GM21737 (cell line): ENCODE data around the gene RASL12.
"Not testable (repeated sequence)": the region's sequence is repeated elsewhere in the genome, so short reads cannot be mapped to it uniquely, and the experiment has no call there.

ENCODE experiments used
- ATAC-seq: cut with Tn5 transposase; IDR thresholded peaks from one replicate; pipeline ENCODE4 v1.9.1; 2021; ENCODE audit warnings: mild to moderate bottlenecking, moderate library complexity; ENCODE audit not compliant: unreplicated experiment

Gene RASL12

GRCh38 chr15:65067645-65068402, at the start of gene RASL12:
TSS of gene RASL12 (minus strand) at chr15:65067991. CDS start at chr15:65067835, 156 bp downstream.
- no peak for ATAC-seq

DNA sequence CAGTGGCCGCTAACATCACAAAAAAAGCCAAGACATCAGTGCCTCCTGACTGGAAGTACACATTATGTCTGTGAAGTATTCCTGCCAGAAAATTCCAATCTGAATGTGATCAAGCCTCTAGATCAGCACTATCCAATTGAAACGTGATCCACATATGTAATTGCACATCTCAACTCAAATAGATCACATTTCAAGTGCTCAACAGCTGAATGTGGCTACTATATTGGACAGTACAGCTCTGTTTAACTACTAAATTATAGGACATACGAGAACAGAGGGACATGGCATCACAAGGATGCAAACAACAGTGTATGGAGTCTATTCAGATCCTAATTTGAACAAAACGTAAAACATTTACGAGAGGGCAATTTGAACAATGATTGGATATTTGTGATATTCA, 47.8 kb upstream of the RASL12 start:
- ATAC-seq: no peak

DNA sequence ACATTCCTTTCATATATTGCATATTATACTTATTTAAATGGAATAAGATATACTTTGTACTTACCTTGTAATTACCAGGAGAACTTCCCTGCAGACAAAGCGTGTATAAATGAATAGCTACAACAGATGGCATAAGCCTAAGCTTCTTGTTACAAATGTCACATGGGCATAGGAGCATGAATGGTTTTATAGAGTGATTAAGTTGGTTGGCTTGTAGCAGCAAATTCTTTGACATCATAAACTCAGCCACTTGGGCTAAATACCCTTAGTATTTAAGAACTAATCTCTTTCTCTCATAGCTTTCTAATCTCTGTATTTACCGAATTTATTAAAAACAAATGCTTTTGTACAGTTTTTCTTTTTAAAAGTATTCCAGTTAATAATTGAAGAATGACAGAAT, 47.3 kb upstream of the RASL12 start, which contains the start of gene UBAP1L:
TSS of gene UBAP1L (minus strand) at position 115 of the 400 bp plus-strand sequence. CDS start 8,985 bp downstream, outside the sequence.
- ATAC-seq: no peak

DNA sequence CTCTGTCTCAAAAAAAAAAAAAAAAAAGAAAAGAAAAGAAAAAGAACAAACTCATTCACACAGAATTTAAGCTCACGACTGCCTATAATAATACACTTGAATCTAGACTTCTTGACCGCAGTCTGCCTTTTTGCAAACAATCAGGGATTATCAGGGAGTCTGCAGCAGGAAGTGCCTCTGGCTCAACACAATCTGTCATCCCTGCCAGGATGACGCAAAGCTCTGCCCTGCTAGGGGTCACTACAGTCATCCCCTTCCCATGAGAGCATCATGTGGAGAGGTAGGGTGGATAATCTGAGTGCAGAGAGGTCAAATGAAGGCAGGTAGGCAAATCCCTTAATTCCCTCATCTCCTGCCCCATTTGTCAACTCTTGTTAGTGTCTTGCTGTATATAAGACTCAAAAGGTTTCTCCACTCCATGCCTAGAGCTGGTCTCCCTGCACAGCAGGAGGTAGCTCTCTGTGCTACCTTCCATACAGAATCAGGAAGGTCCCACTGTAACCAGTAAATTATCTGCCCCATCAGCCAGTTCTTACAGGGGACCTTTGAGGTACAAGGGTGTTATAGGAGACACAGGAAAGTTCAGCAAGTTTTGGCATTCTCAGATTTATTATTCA, 43.0 kb upstream of the RASL12 start:
- no peak for ATAC-seq

DNA sequence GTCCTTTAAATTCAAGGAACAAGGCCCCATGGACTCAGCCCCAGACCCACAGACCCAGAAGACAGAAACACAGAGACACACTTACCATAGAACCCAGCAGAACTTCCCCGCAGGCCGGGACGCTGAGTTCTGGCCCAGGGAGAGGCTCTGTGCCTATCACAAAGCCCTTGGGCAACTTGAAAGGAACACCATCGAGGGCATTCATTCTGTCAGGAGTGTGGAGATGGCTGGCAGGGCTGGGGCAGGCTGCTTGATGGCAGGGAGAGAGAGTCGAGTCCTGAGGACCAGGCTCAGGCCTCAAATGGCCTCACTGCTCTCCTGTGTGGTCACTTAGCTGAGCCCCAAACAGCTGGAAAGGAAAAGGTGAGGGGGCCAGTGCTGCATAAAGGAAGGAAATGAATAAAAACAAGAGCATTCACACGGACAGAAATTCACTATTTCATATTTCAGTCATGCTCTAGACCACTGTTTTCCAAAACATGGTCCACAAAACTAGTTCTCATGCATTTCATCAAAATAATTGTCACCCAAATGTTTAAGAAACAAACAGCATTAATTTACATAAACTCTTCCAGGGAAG, 38.3 kb upstream of the RASL12 start:
- no peak for ATAC-seq

- no peak for ATAC-seq
These were observed 37.2 kb upstream of the RASL12 start for GRCh38 chr15:65105038-65105437.

GRCh38 chr15:65102912-65103311, 35.1 kb upstream of the RASL12 start:
- no peak for ATAC-seq

- no peak for ATAC-seq
These were observed 34.3 kb upstream of the RASL12 start for GRCh38 chr15:65101891-65102708.

DNA sequence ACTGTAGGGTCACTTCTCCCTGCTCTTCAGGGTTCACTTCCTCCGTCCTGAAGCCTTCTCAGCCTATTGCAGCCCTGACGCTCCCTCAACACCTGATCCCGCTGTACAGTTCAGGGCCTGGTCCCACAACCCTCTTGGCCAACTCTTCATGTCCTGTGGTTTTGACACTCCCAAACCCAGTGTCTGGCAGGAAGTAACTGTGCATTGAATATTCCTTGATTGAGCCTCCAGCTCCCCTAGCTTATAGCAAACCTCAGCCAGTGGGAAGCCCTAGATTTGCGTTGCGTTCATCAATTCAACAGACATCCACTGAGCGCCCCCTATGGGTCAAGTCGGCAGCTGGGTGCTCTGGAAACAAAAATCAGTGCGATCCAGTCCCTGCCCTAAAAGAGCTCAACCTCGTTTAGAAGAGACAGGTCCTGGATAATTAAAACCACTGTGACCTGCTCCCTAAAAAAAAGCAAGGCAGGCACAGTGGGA, 33.7 kb upstream of the RASL12 start:
- no peak for ATAC-seq

DNA sequence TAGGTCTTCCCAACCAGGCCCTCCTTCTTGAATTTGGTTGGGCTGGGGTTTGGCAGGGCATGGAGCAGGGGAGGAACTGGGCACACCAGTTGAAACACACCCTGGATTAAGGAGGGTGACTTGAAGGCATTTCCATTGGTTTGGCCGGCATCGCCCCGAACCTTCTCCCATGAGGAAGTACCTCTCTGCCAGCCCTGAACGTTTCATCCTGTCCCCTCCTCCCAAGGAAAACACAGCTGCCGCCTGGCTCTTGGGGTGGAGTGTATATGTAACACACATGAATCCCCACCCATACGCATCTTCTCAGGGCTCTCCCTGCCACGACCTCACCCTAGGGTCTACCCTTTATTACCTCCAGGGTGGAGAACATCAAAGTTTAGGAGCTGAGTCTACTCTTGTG, 32.7 kb upstream of the RASL12 start:
- ATAC-seq: no peak

- not testable (repeated sequence) for ATAC-seq
These were observed 32.0 kb upstream of the RASL12 start for GRCh38 chr15:65099801-65100200.

DNA sequence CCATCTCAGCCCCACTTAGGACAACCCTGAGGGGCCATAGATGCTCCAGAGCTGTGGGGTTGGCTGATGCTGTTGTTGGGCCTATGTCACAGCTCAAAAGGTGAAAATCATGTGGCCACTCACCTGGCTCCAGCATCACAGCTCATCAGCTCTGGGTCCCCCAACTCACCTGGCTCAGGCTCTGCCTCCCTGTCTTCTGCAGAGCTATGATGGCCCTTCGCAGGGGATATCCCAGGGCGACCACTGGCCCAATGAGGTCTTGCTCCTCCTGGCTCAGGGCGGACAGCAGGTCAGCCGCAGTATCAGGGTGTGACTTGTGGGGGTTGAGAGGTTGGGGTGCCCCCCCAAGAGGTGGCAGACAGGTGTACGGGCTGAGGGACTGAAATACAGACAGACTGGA, 31.5 kb upstream of the RASL12 start:
- ATAC-seq: no peak

GRCh38 chr15:65097651-65098263, 30.0 kb upstream of the RASL12 start:
- ATAC-seq: no peak

GRCh38 chr15:65096481-65097385, 28.9 kb upstream of the RASL12 start:
- no peak for ATAC-seq

- no peak for ATAC-seq
These were observed 27.9 kb upstream of the RASL12 start for GRCh38 chr15:65095747-65096104.

- no peak for ATAC-seq
These were observed 27.4 kb upstream of the RASL12 start for GRCh38 chr15:65095011-65095746.

- ATAC-seq: no peak
These were observed 26.7 kb upstream of the RASL12 start for GRCh38 chr15:65094294-65094995.

- ATAC-seq: not testable (repeated sequence)
These were observed 26.0 kb upstream of the RASL12 start for GRCh38 chr15:65093793-65094170.
